ENCODE measurements around the gene PID1. TPM values are rescaled to one million over a fixed set of nuclear protein-coding genes. Genes with fewer than 3 reads are reported as not detected.

Gene PID1
- polyA plus RNA-seq, 1 experiment = 1.8 TPM

GRCh38 chr2:229267080-229267479 is 4.0 kb downstream of the PID1 start:
- ChIA-PET POLR2A (no interaction called here), CTCF (interaction anchor here (0.7 kb wide), 1 partner anchor 585 kb away, joined by 3 read pairs; no protein-coding TSS in a partner anchor)
- no peak for DNase-seq (ENCODE audit: low read depth, low spot score)

GRCh38 chr2:229265727-229266126 is 5.4 kb downstream of the PID1 start:
- ChIA-PET CTCF (no interaction called here), POLR2A (no interaction called here)
- no peak for DNase-seq (ENCODE audit: low read depth, low spot score)
- no peaks in the 10 kb centered on the region for H3K27me3 ChIP-seq (ENCODE audit: control insufficient read depth, insufficient read depth, low read length)
- no peak overlapping the region for H3K4me3 ChIP-seq (ENCODE audit: low read depth, low read length)
- TF ChIP-seq CTCF (IDR thresholded peaks at IDR 0.05; ENCODE audit: low read depth, low read length) = no peak
- no peaks in the 10 kb centered on the region; the same call in 1 of the 2 replicates for H3K9me3 ChIP-seq (ENCODE audit: control insufficient read depth, insufficient read depth, low read length)
- no peak overlapping the region for H3K27ac ChIP-seq (ENCODE audit: low read depth, low read length)

More at GRCh38 chr2:229267080-229267479, 4.0 kb downstream of the PID1 start:
- no peak for TF ChIP-seq CTCF (IDR thresholded peaks at IDR 0.05; ENCODE audit: low read depth, low read length)
- H3K9me3 ChIP-seq (ENCODE audit: control insufficient read depth, insufficient read depth, low read length) = no peaks in the 10 kb centered on the region; the same call in 1 of the 2 replicates
- H3K27me3 ChIP-seq (ENCODE audit: control insufficient read depth, insufficient read depth, low read length) = no peaks in the 10 kb centered on the region
- H3K4me3 ChIP-seq (ENCODE audit: low read depth, low read length) = no peak overlapping the region
- no peak overlapping the region for H3K27ac ChIP-seq (ENCODE audit: low read depth, low read length)

- CTCF ChIA-PET = interaction anchor here (1.8 kb wide), 1 partner anchor 12 kb away, joined by 5 read pairs; no protein-coding TSS in a partner anchor
- POLR2A ChIA-PET = no interaction called here
- DNase-seq (ENCODE audit: low read depth, low spot score) = no peak
- no peak for TF ChIP-seq CTCF (IDR thresholded peaks at IDR 0.05; ENCODE audit: low read depth, low read length)
- no peaks in the 10 kb centered on the region for H3K27me3 ChIP-seq (ENCODE audit: control insufficient read depth, insufficient read depth, low read length)
- H3K9me3 ChIP-seq (ENCODE audit: control insufficient read depth, insufficient read depth, low read length) = no peaks in the 10 kb centered on the region
- no peak overlapping the region for H3K4me3 ChIP-seq (ENCODE audit: low read depth, low read length)
- no peak overlapping the region for H3K27ac ChIP-seq (ENCODE audit: low read depth, low read length)
These were observed 9.5 kb downstream of the PID1 start for GRCh38 chr2:229261599-229261998.

- no peak overlapping the region for H3K27ac ChIP-seq (ENCODE audit: low read depth, low read length)
- TF ChIP-seq CTCF (IDR thresholded peaks at IDR 0.05; ENCODE audit: low read depth, low read length) = no peak
- POLR2A ChIA-PET = no interaction called here
- no peak overlapping the region for H3K4me3 ChIP-seq (ENCODE audit: low read depth, low read length)
- no peak for DNase-seq (ENCODE audit: low read depth, low spot score)
- no peaks in the 10 kb centered on the region for H3K9me3 ChIP-seq (ENCODE audit: control insufficient read depth, insufficient read depth, low read length)
- H3K27me3 ChIP-seq (ENCODE audit: control insufficient read depth, insufficient read depth, low read length) = no peaks in the 10 kb centered on the region
- CTCF ChIA-PET = interaction anchor here (1.8 kb wide), 1 partner anchor 12 kb away, joined by 5 read pairs; no protein-coding TSS in a partner anchor
These were observed 10.0 kb downstream of the PID1 start for GRCh38 chr2:229261076-229261475.

- TF ChIP-seq CTCF (IDR thresholded peaks at IDR 0.05; ENCODE audit: low read depth, low read length) = no peak
- ChIA-PET CTCF (interaction anchor here (1.0 kb wide), 1 partner anchor 15 kb away, joined by 3 read pairs; no protein-coding TSS in a partner anchor), POLR2A (no interaction called here)
- Histone ChIP-seq H3K4me3 (ENCODE audit: low read depth, low read length) (no peak overlapping the region), H3K9me3 (ENCODE audit: control insufficient read depth, insufficient read depth, low read length) (no peaks in the 10 kb centered on the region; the same call in 1 of the 2 replicates), H3K27ac (ENCODE audit: low read depth, low read length) (no peak overlapping the region), H3K27me3 (ENCODE audit: control insufficient read depth, insufficient read depth, low read length) (no peaks in the 10 kb centered on the region)
- no peak for DNase-seq (ENCODE audit: low read depth, low spot score)
These were observed 13.1 kb downstream of the PID1 start for GRCh38 chr2:229257985-229258384.

All from AG04450 (cell line).